OCI-M2 (cell line): Measurements from ENCODE around the gene PIWIL1.

Experiments used
- DNase-seq: peaks from one replicate; lab custom pipeline; 2025; ENCODE audit not compliant: unreplicated experiment; lab: John Stamatoyannopoulos, UW

PIWIL1 gene

DNA sequence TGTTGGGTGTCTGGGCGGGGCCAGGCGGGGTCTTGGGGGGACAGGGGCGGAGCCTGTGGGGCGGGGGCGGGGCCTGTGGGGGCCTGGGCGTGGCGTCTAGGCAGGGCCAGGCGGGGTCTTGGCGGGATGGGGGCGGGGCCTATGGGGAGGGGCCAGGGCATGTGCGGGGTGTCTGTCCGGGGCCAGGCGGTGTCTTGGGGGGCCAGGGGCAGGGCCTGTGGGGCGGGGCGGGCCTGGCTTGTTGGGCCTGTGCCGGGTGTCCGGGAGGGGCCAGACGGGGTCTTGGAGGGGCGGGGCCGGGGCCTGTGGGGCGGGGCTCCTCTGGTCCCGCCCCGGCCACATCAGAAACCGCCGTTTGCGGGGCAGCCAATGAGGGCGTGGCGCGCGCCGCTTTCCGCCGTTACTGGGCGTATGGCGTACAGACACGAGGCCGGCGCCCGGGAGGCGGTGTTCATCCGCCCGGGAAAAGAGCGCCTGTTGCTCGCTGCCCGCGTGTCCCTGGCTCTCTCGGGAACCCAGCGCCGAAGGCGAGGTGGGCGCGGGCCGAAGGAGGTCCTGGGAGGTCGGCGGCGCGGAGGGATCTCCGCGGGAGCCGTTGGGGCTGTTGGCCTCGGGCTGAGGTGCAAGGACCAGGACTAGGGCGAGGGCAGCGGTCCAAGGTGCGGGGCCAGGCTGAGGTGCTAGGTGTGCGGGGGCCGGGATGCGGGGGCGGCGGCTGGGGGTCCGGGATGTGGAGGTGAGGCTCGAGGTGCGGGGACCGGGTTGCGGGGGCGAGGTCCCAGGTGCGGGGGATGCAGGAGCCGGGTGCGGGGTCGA is at the start of gene PIWIL1:
Gene PIWIL1 (plus strand): TSS at position 400 of the 816 bp plus-strand sequence. CDS start 4,705 bp downstream, outside the sequence.
- no peak for DNase-seq

DNA sequence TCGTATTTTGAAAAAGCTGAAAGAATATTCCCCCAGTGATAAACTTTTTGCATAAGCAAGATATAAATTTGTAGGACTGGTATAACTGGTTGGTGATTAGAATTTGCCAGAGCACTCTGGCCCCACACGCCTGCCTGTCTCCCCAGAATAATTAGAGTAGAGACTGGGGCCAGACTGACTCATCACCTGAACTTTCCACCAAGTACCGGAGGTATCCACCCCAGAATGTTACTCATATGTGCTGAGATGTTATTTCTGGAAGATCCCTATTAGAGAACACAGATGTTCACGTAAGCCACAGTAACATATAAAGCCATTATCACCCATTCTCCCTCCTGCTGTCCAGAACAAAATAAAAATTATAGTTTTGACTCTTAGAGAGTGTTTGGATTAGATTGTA is 49.5 kb upstream of the PIWIL1 start:
- DNase-seq, result no peak

DNA sequence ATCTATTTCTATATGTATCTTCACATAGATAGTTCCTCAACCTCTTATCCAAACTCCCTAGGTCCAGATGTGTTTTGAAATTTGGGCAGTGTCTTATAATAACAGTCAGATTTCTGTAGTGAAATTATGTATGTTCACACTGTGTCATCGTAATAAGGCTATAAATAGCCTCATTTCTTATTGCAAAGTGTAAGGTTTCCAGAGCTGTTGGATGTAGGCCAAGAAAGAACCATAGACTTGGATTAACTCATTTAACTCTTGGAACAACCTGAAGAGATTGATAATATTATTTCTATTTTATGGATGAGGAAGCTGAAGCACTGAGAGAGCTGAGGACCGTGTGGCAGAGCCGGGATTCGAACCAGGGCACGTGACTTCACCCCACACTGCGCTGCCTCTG is 49.0 kb upstream of the PIWIL1 start:
- no peak for DNase-seq

DNA sequence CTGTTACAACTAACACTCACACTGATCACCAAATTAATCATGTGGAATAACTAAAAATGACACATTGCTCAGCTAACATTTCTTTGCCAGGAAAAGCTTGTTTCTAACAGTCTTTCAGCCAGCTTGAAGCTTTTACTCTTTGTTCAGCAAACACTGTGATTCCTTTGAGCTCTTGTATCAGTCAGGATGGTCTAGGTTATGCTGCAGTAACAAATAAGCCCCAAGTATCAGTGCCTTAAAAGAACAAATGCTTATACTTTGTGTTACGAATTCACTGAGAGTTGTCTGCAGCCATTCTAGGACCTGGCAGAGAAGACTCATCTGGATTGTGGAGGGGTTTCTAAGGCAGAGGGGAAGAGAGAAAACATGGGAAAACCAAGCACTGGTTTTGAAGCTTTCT is 47.6 kb upstream of the PIWIL1 start:
- DNase-seq, result no peak

DNA sequence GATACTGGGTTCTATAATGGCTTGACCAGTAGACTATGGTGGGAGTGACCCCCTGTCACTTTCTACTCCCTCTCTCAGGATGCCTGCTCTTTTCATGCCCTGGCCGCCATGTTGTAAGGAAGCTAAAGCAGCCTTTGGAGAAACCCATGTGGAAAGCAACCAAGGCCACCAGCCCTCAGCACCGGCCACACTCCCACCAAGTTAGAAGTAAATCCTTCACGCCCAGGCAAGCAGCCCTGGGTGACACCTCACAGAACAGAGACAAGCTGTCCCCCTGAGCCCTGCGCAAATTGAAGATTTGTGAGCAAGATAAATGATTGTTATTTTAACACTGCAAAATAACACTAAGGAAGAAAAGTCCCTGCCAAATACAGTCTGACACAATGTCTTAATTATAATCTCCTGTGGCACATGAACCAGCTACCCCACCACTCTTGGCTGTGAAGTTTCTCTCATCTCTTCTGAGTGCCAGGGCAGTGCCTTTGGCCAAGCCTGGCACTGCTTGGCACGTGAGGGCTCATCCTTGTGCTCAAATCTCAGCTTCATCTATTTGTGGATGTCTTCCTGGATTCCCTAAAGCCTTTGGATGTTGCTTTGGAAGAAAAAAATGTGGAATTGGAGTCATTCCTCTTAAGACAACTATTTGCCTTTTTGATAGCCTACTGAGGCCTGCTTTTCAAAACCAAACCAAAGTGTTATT is 39.2 kb upstream of the PIWIL1 start:
- DNase-seq, result no peak

DNA sequence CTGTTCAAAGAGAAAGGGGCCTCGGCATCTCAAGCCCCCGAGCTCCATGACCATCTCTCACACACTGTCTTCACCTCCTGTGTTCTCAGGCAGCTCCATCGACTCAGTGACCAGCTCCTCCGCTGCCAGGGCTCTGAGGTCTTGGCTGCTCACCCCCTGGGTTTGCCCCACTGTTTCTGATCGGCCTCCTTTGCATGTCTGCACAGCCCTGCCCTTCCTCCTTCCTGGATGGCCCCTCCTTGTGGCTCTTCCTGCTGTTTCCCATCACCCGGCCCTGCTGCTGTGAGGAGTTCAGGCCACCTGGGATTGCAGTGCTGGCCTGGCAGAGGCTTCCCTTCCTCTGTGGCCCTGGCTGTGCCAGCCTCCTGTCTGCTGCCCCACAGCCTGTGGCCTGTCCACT is 38.1 kb upstream of the PIWIL1 start:
- no peak for DNase-seq

DNA sequence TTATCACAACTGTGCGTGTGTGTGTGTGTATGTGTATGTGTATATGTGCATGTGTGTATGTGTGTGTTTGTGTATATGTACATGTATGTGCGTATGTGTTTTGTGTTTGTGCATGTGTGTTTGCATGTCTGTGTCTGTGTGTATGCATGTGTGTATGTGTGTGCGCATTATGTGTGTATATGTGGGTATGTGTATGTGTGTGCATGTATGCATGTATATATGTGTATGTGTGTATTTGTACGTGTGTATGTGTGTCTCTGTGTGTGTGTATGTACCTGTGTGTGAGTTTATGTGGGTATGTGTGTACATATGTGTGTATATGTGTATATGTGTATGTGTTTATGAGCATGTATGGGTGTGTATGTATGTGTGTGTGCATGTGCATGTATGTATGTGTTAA is 37.6 kb upstream of the PIWIL1 start:
- DNase-seq, result no peak

DNA sequence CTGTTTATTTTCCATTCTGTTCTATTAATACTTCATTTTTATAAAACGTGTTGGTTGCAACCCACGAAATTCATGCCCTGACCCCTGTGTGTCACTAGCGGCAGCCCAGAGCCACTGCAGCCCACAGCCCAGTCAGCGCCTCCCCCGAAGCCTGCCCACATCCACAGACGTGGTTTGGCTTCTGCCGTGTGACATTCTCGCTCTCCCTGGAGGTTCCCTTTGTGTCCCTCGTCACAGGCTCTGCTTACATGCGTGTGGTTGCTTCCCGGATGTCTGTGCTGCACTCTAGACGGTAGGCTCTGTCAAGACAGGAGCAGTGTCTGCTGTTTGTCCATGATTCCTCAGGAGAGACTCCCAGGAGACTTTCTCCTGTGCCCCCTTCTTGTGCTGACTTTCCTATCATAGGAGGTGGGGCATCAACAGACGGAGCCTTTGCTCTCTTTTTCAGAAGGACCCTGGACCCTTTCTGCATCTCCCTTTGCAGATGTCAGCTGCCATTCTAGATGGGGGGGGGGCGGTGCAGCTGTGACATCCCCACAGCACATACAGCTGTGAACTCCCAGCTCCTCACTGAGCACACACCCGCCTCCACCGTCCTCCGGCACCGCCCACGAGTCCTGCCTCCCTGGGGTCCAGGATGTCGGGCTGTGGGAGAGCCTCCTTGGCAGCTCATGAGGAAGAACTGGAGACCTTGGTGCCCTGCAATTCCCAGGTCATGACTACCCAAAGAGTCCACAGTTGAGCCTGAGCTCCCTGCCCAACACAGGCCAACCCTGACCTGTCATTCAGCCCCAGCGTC is 36.8 kb upstream of the PIWIL1 start:
- no peak for DNase-seq

DNA sequence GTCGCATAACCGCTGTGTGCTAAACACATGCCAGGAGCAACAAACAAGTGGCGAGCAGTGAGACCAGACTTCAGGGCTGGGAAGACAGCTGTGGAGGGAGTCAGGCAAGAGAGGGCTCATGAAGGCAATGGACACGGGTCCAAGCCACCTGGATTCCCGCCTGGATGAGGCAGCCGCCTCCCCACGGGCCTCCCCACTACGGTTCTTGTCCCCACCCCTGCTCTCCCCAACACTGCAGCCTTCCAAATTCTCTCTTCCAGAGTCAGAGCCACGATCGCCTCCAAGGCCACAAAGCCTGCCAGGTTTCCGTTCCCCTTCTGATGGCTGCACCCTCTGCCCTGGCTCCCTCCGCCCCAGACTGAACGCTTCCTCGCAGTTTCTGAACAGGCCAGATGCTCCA is 36.1 kb upstream of the PIWIL1 start:
- no peak for DNase-seq

DNA sequence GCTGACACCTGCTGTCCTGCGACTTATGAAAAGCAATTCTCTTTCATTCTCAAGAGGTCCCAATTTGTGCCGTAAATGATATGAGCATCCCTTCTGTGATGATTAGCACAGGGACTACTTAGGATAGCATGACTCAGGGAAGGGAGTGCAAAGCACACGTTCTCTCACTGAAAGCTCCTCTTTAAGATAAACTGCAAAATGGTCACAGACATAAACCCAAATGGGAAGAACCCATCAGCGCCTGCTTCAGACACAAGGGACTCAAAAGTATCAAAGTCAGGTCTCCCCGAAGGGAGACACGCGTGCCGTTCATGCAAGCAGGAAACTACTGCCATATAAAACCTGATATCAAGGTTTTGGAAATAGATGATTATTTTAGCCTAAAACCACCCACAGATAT is 33.9 kb upstream of the PIWIL1 start:
- no peak for DNase-seq

DNA sequence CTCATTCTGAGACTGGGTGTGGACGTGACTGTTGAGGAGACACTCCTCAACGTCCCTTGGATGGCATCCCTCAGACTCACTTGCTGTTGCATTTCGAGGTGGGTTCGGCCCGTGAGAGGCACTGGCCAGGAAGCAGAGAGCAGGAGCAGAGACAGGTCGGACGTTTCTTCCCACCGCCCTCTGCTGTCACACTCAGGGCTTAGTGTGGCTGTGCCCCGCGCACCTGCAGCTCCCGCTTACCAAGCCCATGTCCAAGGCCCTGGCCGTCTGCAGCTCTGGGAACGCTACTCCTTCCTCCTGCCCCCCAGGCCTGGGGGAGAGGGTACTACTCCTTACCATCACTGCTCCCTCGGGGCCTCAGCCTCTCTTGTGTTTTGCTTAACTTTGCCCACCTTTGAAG is 29.8 kb upstream of the PIWIL1 start:
- DNase-seq, result no peak

DNA sequence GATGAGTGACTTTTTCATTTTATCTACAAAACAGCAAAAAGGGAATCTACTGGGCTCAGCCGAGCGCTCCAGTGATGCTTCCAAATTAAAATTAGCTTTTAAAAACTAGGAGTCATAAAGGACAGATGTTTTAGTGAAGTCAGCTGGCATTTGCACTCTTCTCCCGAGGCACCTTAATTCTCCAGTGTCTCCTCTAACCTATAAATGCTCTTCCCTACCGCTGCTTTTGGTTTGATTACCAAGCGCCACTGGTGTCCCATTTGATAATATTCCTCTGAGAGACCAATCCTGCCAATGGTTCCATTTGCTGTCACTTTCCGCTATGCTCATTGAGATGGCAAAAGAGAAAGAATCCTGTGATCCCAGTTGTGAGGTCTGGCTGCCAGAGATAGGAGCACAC is 29.3 kb upstream of the PIWIL1 start:
- no peak for DNase-seq

DNA sequence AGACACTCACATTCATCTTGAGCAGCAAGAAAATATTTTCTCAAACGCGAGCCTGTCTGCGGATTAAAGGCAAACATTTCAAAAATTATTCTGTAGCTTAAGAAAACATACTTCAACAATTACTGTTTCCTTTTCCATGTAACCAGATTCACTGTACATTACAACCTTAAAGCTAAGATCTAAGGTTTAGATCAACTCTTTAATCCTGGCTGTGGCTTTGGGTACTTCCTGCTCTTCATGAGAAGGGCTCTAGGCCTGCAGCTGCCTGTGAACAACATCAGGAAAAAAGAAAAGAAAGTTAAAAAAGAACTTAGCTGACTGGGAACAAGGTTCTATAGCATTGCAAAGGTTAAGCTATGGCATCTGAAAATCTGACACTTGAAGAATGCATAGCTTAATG is 21.4 kb upstream of the PIWIL1 start:
- DNase-seq, result no peak

DNA sequence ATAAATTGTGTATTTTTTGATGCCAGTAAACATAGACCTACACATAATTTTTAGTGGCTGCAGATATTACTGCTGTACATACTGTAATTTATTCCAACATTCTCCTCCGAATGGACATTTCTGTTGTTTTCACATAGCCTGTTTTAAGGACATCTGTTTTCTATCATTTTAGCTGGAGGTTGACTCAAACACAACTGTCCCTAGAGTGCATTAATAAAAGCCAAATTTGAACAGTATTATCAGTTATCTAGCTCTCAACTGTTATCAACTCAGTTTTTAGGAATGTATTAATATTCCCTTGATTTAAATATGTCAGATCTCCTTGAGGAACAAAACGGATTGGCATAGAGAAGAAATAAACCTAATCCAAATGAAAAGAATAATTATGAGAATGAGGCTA is 17.2 kb upstream of the PIWIL1 start:
- DNase-seq, result no peak

DNA sequence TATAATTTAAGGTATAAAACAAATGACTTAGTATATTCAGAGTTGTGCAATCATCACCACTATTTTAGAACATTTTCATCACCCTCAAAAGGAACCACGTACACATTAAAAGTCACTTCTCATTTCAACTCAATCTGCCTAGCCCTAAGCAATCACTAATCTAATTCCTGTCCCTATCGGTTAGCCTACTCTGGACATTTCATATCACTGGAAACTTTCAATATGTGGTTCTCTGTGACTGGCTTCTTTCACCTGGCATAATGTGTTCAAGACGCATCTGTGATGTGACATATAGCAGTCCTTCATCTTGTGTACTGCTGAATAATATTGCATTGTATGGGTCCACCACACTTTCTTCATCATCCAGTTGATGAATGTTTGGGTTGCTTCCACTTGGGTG is 15.4 kb upstream of the PIWIL1 start:
- DNase-seq, result no peak

DNA sequence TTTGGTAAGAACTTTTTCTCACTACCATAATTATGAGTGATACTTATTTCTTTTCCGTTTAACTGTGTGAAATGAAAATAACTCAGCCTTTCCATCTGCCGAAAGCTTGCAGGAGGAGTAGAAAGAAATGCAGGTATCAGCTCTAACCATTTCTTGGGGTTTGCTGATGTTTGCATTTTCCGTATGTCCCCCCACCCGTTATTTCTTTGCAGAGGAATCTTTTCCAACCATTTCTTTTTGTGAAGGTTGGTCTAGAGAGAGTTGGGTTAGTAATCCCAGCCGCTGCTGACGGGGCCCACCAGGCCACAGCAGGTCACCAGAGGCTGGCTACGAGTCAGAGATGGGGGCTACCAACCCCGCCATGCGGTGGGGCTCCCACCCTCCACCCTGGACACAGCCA is 7.0 kb upstream of the PIWIL1 start:
- DNase-seq, result no peak

DNA sequence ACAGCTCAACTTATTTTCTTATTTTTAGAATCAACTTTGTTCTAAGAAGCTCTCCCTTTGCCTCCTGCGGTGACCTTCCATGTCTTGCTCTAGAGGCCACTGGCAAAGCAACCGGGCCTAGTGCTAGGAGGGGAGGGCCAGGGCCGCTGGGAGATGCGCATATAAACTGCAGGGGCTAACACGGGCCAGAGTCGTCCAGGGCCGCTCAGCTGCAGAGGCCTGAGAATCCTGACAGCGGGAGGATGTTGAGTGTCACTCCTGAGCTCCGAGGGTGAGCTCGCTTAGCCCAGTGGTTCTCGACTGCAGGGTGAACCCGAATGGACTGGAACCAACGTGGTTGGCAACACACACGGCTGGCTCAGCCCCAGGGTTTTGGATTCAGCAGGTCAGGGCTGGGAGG is 6.5 kb upstream of the PIWIL1 start:
- DNase-seq, result no peak

DNA sequence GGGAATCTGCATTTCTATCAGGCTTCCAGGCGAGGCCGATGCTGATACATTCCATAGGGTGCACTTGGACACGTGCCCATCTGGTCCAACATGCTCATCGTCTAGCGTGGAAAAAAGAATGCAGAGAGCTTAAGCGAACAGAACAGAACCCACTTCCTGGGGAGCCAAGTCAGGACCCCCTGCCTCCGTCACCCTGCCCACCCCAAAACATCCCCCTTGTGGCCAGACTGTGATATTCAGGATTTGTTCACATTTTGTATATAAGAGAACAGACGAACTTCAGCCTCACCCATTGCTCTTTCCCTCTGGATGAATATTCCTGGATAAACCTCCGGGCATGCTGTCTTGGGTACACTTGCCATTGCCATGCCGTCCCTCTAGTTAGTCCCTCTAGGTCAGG is 4.3 kb upstream of the PIWIL1 start:
- no peak for DNase-seq

DNA sequence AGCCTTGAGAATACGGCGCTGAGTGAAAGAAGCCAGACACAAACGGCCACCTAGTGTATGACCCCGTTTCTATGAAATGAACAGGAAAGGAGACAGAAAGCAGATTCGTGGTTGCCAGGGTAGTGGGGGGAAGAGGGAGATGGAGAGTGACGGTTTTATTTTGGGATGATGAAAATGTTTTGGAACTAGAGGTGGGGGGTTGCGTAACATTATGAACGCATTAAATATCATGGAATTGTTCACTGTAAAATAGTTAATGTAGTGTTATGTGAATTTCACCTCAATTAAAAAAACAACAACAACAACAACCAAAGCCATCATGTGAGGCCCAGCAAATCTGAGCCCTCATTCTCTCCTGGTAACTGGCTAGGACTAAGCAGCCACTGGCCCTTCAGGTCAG is 3.3 kb upstream of the PIWIL1 start:
- DNase-seq, result no peak

DNA sequence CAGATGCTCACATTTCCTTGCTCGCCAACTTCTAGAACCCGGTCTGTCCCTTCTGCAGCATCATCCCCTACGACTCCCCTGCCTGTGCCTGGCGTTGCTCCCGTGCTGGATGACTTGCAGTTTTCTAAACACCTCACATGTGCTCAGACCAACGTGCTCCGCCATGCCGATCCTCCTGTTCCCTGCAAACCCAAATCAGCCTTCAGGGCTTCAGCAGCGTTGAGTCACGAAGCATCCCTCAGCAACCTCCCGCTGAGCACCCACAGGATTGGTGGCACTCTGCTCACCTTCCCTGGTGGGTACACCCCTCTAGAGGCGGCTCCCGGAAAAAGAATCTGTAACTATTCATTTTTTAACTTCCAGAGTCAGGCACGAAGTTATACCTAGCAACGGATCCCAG is 2.8 kb upstream of the PIWIL1 start:
- no peak for DNase-seq

DNA sequence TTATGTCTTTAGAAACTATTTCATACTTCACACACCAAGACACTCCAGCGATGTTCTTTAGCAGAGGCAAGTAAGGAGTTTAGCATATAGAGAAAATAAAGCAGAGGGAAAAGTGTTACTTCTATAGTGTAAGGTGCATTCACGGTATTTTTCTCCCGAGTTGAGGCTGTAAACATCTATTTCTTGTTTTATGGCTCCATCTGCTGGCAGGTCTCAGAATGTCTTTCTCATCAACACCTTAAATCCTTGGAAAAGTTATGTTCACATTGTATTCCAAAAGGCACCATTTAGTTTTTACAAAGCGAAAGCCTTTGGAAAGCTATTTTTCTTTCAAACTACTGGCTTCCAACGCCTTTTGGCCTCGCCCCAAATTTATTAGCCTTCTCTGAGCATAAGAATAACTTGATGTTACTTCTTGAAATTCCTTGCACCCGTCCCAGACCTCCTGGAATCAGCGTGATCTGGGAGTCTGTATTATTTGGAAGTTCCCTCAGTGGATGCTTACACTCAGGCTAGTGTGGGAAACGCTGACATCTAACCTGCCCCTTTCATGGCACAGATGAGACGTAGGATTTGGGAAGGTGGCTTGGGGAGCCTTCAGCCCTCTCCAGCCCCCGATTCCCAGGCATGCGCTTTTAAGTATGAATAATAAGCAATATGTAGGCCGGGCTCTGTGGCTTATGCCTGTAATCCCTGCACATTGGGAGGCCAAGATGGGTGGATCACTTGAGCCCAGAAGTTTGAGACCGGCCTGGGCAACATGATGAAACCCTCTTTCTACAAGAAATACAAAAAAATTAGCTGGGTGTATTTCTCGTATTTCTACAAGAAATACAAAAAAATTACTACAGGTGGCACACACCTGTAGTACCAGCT is 1.9 kb upstream of the PIWIL1 start:
- DNase-seq, result peak; percentile 1
